HG03432 (cell line): Measurements from ENCODE around the gene OR2V2.
"Not testable (repeated sequence)": the region's sequence is repeated elsewhere in the genome, so short reads cannot be mapped to it uniquely, and the experiment has no call there.

ENCODE experiments used
- ATAC-seq: cut with Tn5 transposase; IDR thresholded peaks from one replicate; pipeline ENCODE4 v1.9.1; 2021; ENCODE audit warnings: mild to moderate bottlenecking, moderate library complexity; ENCODE audit not compliant: unreplicated experiment

The OR2V2 gene

DNA sequence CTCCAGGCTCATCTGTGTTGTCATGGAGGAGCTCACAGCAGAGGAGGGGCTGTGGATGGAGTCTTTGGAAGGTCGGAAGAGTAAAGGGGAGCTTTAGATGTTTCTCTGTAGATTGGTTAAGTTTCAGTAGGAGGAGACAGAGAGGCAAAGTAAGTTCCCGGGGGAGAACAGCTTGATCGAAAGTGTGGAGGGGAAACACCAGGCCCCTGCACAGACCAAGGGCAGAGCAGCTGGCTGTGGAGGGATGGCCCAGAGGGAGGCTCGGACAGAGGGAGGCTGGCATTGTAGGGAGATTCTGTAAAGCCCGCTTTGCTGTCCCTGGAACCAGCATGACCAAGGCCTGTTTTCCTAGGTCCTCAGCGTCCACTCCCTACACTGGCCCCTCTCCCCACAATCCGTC lies 5.3 kb upstream of the OR2V2 start:
- peak; percentile 63 for ATAC-seq

DNA sequence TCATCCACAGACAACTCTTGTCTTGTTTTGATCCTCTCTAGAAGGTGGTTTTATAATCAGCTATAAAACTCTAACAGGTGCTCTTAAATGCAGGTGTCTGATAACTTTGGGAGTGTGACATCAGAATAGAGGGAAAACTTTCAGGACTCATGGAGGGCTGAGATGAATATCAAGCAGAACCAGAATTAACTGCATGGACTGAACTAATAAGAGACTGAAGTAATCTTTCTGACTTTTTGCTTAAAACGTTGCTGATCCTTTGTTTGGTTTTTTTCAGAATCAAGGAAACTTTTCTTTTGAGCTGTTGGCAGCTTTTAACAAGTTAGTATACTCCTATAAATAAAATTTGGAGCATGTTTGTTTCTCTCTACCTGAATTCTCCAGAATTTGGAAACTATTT lies 2.3 kb upstream of the OR2V2 start:
- no peak for ATAC-seq

DNA sequence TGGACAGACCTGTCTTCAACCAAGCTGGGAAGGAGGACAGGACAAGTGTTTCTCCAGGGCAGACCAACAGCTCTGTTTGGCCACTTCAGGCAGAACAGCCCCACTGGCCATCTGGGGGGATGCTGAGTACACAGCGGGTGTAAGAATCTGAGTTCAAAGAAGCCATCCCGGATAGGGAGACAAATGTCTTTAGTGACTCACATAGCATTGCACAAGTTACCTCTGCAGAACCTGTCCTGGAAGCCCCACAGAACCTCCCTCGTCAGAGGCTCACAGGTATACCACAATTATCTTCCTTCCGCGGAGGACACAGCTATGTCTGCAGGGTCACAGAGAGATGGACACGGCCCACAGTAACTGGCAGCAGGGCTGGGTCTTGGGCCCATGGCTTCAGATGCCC lies 2.0 kb downstream of the OR2V2 start:
- ATAC-seq: no peak

DNA sequence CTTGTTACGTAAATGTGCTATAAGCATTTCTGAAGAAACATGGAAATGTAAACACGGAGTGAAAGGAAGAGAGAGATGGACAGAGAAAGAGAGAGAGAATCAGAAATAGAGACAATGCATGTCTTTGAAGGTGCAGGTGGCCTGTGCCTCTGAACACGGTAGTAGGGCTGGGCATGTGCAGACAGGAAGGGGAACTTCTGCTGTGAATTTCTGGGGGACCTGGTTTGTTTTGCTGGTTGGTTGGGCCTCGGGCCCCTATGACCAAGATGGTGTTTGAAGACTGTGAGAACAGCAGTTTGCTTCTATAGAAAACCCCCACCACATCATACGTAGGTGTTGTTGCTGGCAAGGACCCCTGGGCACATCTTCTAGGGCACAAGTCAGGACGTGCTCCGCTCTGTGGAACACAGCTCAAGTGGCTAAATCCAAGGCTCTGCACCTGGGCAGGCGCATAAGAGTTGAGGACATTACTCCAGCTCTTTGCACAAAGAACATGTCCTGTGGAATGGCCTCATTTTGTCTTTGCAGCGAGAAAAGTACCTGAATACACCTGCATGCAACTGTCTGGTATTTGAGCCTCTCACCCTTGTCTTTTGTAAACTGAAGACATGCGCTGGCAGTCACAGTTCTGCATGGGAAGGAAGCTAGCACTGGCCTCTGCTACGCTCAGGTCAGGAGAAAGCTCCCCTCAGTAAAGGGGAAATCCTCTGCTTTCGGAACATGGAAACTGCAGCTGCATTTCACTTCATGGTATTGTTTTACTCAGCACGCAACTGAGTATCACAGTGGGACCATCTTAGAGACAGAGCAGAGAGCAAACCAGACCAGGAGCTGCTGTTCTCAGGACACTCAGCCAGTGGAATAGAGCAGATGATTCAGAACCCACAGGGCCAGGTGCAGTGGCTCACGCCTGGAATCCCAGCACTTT lies 2.7 kb downstream of the OR2V2 start:
- ATAC-seq: peak; percentile 73

DNA sequence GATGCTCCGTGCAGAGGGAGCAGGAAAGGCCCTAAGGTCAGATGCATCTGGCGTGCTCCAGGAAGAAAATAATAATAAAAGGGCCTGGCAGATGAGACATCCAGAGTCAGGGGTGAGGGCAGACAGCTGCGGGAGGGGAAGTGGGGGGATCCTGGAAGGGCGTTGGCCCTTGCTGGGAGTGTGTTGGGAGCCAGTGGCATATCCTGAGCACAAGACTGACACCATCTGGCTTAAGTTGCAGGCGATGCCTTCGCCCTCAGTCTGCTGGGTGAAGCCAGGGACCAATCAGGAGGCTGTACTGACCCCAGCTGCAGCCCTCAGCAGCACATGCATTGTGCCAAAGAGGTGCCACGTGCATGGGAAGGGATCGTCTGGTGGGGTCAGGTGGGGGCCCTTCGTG lies 3.8 kb downstream of the OR2V2 start:
- ATAC-seq: no peak

DNA sequence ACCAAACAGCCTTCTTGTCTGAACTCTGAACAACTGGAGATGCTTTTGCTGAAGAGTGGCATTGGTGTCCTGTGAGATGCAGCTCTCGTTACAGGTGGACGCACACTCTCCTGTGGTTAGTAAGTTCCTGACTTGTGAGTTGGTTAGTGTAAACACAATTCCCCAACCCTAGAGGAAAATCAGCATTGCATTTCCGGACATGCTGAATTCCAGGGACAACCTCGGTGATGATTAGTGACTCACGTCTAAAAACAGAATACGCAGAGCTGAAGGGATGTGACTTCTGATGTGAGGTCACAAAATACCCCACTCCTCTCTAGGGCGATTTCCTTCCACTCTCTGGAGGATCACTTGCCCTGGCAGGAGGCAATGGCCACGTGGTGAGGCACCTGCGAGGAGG lies 5.0 kb downstream of the OR2V2 start:
- no peak for ATAC-seq

DNA sequence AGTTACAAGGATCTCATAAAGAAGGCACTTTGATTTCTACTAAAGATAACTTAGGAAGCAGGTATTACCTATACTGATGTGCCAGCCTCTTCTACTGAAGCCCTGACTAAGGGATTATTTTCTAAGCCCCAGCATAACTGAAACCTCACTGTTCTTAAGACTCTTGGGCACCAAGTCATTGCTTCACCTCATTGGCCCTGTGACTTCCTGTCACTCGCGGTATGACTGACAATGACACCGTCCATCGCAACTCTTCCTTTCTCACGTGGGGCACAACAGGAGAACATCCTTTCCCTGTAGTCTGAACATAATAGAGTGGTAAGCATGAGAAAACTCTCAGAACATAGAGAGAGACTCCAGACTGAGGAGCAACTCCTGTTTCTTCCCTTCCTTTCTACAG lies 6.4 kb downstream of the OR2V2 start:
- ATAC-seq: peak; percentile 30

DNA sequence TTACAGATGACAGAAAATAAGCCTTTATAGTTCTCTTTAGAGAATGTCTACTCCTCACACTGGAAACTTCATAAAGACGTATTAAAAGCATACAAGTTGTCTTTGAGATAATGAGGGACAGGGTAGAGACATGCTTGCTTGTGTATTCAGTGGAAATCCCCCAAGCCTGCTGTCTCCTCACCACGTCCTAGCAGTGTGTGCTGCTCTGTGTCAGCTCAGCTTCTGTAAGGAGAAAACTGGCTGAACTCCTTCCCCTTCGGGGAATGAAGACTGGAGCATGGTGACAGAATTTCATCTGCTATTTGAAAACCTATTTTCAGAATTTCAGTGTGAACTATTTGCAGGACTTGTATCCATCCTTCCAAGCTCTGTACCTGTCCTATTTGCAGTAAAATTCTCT lies 9.4 kb downstream of the OR2V2 start:
- no peak for ATAC-seq

DNA sequence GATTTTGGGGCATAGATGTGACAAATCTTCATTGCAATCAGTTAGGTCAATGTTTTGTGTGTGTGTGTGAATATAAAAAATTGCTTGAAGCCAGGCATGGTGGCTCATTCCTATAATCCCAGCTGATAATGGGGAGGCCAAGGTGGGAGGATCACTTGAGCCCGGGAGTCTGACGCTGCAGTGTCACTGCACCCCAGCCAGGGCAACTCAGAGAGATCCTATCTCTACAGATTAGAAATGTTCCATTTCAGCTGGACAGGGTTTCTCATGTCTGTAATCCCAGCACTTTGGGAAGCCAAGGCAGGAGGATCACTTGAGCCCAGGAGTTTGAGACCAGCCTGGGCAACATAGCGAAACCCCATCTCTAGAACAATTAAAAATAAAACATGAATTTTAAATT lies 11.5 kb downstream of the OR2V2 start:
- ATAC-seq: no peak

DNA sequence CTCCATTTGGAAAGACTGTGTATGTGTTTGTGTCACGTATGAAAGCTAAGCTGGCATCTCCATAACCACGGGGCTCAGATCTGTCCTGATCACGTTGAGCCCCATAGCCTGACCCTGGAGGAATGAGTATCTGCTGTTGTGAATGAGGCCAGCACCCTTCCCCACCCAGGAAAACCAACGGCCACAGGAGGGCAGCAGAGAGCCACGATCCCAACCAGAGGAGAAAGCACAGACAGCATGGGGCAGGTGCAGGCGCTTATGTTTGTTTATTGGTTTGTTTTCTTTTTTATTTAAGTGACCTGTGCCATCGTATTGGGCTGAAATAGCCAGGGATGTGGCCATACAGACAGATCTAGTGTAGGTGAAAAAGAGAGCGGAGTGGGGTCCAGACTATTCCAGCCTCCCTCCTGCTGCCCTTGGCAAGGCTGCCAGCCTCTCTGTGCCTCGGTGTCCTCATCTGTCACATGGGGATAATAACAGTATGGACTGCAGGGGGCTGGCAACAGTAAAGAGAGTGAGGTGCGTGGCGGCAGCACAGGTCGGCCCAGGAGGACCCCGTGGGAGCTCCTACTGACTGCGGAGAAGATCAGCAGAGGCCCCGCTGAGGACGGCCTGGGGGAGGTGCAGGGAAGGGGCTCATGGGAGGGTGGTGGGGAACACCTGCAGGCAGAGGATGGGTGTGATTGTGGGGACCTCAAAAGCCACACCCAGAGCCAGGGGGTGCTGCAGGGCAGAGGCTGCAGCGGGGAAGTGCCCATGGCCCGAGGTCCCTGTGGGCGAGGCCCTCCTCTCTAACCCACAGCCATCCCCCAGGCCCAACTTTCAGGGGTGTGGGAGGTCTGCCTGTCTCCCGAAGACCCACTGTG lies 12.1 kb downstream of the OR2V2 start:
- peak; percentile 66 for ATAC-seq

DNA sequence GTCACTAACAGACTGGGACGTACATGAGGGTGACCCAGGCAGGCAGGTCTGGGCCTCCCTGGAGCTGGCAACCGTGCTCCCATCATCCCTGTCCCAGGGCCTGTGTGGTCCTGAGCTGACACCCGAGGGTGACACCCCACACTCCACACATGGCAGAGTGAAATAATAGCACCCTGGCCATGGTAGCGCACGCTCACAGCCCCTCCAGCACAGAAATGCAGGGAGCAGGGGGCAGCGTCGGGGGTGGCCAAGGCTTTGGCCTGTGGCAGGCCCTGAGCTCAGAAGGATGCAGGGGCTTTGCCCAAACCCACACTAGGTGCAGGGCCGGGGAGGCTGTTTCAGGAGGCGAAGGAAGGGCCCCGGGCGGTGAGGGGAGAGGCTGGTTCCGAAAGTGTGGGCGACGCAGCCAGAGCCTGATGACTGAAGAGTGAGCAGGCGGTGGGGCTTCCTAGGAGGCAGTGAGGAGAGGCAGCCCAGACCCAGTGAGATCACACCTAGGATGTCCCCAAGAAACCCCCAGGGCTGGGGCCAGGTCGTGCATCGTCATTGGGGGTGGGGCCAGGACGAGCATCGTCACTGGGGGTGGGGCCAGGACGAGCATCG lies 12.9 kb downstream of the OR2V2 start:
- peak; percentile 46 for ATAC-seq

DNA sequence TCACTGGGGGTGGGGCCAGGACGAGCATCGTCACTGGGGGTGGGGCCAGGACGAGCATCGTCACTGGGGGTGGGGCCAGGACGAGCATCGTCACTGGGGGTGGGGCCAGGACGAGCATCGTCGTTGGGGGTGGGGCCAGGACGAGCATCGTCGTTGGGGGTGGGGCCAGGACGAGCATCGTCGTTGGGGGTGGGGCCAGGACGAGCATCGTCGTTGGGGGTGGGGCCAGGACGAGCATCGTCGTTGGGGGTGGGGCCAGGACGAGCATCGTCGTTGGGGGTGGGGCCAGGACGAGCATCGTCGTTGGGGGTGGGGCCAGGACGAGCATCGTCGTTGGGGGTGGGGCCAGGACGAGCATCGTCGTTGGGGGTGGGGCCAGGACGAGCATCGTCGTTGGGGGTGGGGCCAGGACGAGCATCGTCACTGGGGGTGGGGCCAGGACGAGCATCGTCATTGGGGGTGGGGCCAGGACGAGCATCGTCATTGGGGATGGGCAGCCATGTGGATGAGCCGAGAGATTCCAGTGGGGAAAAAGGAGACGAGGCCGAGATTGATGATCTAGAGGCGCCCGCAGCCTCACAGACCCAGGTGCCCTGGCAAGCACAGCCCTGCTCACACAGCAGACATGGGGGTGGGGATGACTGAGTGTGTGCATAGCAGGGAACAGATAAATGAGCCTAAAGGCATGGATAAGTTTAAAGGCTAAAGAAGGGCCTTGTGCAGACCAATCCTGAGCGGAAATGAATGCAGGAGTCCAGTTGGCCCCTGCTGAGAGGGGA lies 13.6 kb downstream of the OR2V2 start:
- not testable (repeated sequence) for ATAC-seq

DNA sequence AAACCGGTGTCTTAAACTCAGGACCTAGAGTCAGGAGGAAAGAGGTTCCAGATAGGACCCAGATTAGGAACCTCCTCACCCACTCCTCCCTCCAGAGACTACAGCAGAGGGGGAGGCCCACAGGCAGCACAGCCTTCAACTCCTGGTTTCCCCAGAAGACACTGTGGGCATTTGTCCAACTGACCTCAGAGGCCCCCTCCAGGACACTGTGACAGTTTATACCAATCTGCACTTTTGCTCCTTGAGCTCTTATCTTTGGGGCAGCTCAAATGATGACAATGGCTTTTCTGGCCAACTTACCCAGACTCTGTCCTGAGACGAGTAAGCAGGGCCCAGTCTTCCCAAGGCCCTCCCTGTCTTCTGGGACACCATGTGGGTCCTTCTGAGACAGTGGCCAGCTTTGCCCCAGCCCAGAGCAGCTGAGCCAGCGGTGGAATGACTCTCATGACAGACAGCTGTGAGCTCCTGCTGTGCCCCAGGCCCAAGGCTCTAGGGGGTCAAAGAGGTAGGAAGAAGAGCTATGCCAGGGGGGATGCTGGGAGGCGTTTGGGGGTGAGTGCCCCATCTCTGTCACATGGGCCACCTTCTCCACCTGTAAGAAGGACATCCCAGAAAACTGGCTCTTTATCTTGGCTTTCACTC lies 14.3 kb downstream of the OR2V2 start:
- no peak for ATAC-seq

DNA sequence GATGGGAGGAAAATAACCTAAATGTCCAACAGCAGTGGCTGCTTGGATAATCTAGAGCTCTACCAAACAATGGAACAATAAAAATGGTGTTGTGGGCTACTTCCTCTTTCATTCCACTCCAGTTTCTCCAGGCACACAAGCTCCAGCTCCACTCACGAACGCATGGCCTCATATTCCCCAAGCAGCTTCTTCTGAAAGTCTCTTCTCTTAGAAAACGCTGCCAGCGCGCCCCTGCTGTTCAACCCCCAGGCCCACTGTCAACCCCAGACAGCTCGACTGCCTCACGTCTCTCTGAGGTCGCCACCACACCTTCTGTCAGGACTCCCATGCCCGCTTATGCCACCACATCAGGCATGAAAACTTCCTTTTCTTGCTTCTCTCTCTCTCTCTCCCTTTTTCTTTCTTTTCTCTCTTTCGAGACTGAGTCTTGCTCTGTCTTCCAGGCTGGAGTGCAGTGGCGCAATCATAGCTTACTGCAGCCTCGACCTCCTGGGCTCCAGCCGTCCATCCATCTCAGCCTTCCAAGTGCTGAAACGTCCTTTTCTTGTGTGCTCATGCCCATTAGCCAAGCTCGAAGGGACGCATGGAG lies 16.2 kb downstream of the OR2V2 start:
- ATAC-seq: no peak

DNA sequence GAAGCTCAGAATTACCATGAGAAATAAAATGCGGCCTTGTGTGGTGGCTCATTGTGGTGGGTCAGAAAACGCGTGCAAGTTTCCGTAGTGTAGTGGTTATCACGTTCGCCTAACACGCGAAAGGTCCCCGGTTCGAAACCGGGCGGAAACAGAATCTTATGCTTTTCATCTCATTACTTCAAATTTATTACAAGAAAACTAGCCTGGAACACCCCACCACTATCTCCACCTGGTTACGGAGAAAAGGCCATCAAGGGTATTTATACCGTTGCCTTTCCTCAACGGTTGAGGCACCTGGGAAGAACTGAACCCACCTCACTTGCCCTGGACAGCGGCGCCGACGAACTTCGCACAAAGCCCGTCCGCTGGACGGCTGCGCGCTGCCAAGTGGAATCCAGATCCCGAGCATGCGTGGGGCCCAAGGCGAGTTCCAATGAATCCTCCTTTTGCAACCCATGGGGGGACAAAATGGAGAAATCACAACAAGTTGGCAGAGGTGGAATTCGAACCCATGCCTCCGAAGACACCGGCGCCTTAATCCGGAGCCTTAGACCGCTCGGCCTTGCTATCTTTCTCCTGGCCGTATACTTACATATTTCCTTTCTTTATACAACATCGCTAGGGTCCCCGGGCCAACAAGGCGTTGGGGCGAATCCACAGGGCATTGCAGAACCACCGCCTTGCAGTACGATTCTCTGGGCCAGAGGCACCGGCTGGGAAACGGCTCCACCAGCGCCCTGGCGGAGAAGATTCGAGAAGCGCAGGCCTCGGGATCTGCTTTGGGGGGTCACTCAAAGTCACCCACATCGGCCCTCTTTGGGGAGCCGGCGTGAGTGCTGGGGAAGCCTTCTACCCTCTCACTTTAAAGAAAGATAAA lies 16.9 kb downstream of the OR2V2 start:
- ATAC-seq: no peak

DNA sequence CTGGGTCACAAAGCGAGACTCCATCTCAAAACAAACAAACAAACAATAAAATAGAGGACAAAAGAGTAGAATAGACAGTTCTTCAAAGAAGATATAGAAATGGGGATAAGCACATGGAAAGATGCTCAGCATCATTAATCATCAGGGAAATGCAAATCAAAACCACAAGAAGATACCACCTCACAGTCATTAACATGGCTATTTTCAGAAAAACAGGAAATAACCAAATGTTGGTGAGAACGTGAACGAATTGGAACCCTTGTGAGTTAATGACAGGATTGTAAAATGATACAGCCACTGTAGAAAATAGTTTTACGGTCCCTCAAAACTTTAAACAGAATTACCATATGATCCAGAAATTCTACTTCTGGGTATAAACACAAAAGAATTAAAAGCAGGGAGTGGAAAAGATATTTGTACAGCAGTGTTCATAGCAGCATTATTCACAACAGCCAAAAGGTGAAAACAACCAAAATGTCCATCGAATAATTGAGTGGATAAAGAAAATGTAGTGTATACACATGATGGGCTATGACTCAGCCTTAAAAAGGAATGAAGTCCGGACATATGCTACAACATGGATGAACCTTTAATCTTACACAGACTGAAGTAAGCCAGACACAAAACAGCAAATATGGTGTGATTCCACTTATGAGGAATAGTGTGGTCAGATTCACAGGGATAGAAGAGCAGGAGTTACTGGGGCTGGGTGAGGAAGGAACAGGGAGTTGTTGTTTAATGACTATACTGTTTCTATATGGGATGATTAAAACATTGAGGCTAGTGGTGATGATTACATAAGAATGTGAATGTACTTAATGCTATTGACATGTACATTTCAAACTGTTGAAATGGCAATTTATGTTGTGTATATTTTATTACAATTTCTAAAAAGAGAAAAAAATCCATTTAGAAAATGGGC lies 19.7 kb downstream of the OR2V2 start:
- no peak for ATAC-seq

DNA sequence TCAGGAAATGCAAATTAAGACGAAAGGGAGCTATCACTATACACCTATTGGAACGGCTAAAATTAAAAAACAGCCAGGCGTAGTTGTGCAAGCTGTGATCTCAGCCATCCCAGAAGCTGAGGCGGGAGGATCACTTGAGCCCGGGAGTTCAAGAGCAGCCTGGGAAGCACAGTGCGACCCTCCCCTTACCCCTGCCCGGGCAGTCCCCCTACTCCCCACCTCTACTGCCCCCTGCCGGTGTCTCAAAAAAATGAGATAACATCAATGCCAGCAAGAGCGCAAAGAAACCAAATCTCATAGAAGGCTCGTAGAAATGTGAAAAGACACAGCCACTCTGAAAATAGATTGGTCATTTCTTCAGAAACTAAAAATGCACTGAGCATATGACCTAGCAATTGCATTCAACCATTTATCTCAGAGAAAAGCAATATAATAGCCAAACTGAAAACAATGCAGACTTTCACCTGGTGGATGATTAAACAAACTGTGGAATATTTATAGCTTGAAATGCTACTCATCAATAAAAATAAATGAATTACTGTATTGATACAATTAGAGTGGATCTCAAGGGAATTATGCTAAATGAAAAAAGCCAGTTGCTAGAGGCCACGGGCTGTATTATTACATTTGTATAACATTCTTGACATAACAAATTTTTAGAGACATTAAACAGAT lies 20.6 kb downstream of the OR2V2 start:
- ATAC-seq: no peak
